H1 (cell line): ENCODE measurements around the gene LHX5.

Experiments
- CTCF ChIP-seq, 3 experiments: IDR thresholded peaks; 1 replicate in 2 of 3; 2 replicates in 1 of 3; pipeline versions ENCODE4 v1.5.1 to v1.6.1; 2011; ENCODE audit warnings: low read length in 3 of 3, mild to moderate bottlenecking in 3 of 3, inconsistent platforms in 2 of 3, low read depth in 1 of 3, moderate library complexity in 1 of 3; ENCODE audit not compliant: insufficient read depth in 1 of 3; ENCODE audit errors: control extremely low read depth in 1 of 3
- EZH2 ChIP-seq: fragments of 200-600 bp; sonication (generic); IDR thresholded peaks from 2 replicates; pipeline ENCODE4 v1.7.1; 2012; ENCODE audit warnings: low read depth, mild to moderate bottlenecking, moderate library complexity, low read length, inconsistent platforms; ENCODE audit not compliant: severe bottlenecking
- NRF1 ChIP-seq: IDR thresholded peaks from 2 replicates; pipeline ENCODE4 v1.6.1; 2011; ENCODE audit warnings: mild to moderate bottlenecking, low read depth, low read length, improper control_type of control experiment
- RBBP5 ChIP-seq: IDR thresholded peaks from 2 replicates; pipeline ENCODE4 v1.7.1; 2012; ENCODE audit warnings: low read depth, mild to moderate bottlenecking, inconsistent platforms, low read length, moderate library complexity, borderline replicate concordance
- RXRA ChIP-seq: IDR thresholded peaks from 2 replicates; pipeline ENCODE4 v1.6.1; 2011; ENCODE audit warnings: low read depth, mild to moderate bottlenecking, low read length, moderate library complexity; ENCODE audit not compliant: insufficient read depth
- TAF1 ChIP-seq: IDR thresholded peaks from 2 replicates; pipeline ENCODE4 v1.6.1; 2011; ENCODE audit warnings: mild to moderate bottlenecking, low read depth, low read length
- TF ChIP-seq, protein P1 (sequence below): IDR thresholded peaks from 2 replicates; pipeline ENCODE4 v1.6.1; 2012; ENCODE audit warnings: inconsistent platforms

DNA sequence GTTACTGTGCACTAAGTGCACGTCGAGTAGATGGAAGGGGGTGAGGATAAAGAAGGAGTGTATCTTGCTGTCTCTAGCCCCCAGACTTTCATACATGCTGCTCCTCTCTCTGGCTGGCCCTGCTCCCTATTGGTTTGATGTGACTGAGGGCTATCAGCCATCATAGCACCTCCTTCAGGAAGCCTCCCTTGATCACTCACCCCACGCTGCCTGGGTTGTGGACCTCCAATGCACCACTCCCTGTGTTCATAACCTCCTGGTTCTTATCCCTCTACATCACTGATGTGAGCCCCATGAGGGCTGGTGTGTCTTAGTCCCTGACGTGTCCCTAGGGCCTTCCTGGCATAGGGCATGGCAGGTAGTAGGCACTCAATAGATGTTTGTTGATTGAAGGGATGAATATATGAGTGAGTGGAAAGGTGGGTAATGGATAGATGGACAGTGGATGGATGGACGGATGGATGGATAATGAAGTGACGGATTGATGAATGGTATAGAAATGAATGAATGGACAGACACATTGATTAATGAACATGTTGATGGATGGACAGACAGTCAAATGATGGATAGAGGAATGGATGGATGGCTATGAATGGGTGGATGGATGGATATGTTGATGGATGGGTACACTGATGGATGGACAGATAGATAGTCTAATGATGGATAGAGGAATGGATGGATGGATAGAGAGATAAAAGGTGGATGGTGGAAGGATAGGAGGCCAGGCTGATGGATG lies 34.5 kb downstream of the LHX5 start:
- TF ChIP-seq NRF1 (no peak), RBBP5 (no peak), CTCF (IDR thresholded peaks at IDR 0.05; ENCODE audit: control extremely low read depth in 1 of 3, insufficient read depth in 1 of 3, low read depth in 1 of 3, low read length in 3 of 3) (no peak), RXRA (no peak), EZH2 (no peak), TAF1 (no peak)
- TF ChIP-seq, protein P1, sequence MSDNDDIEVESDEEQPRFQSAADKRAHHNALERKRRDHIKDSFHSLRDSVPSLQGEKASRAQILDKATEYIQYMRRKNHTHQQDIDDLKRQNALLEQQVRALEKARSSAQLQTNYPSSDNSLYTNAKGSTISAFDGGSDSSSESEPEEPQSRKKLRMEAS: no peak
